A549 (cell line): ENCODE measurements around the gene DLG1. TPM values are rescaled to one million over a fixed set of nuclear protein-coding genes. Genes with fewer than 3 reads are reported as not detected.

ENCODE experiments used
- ATAC-seq, 2 experiments: fragments of 200-7000 bp in 1 of 2; fragments of >200 bp in 1 of 2; cut with Nextera tagmentation in 1 of 2; cut with Tn5 transposase in 1 of 2; 3 replicates each; pipeline versions ENCODE4 v1.8.0 to v1.9.1; 2018 to 2020; ENCODE audit warnings: mild to moderate bottlenecking in 1 of 2, moderate library complexity in 1 of 2
- CTCF ChIA-PET: fragments of 300-600 bp; sonication (Branson Sonifier 250); formaldehyde crosslinking; extraction: SDS; loops from one replicate; lab custom pipeline; 2021; ENCODE audit warnings: antibody characterized with exemption, inconsistent platforms; lab: Yijun Ruan, JAX
- POLR2A ChIA-PET: fragments of 350-600 bp; formaldehyde crosslinking; extraction: SDS; loops from one replicate; lab custom pipeline; 2021; ENCODE audit warnings: antibody characterized with exemption, inconsistent platforms; lab: Yijun Ruan, JAX
- DNase-seq, 2 experiments: peaks; one replicate each; pipeline versions ENCODE4 v3.0.0 to v3.0.0-alpha.2; 2011 to 2016; ENCODE audit warnings: low read depth in 1 of 2, low spot score in 1 of 2
- FAIRE-seq: peaks from 2 replicates; lab custom pipeline; 2011; peaks lifted over from hg19 to GRCh38; lab: Jason Lieb, UNC
- H3K27ac ChIP-seq, 2 experiments: fragments of >200 bp; sonication (Bioruptor Twin); formaldehyde crosslinking; 3 replicates each; pipeline ENCODE4 v1.5.1; 2016 to 2017
- H3K4me1 ChIP-seq: fragments of >200 bp; sonication (Bioruptor Twin); formaldehyde crosslinking; 3 replicates; pipeline ENCODE4 v1.6.1; 2016
- H3K4me2 ChIP-seq: fragments of >200 bp; sonication (Bioruptor Twin); formaldehyde crosslinking; 3 replicates; pipeline ENCODE4 v1.6.1; 2016
- H3K4me3 ChIP-seq: fragments of >200 bp; sonication (Bioruptor Twin); formaldehyde crosslinking; 3 replicates; pipeline ENCODE4 v1.5.1; 2016
- H3K9me3 ChIP-seq: fragments of >200 bp; sonication (Bioruptor Twin); formaldehyde crosslinking; 3 replicates; pipeline ENCODE4 v1.6.1; 2016
- BCL3 ChIP-seq: fragments of >200 bp; sonication (Bioruptor Twin); formaldehyde crosslinking; IDR thresholded peaks from 3 replicates; pipeline ENCODE4 v1.6.1; 2016
- CBX2 ChIP-seq: fragments of 200-600 bp; sonication (generic); IDR thresholded peaks from 2 replicates; pipeline ENCODE4 v1.6.1; 2016; ENCODE audit warnings: low read depth, mild to moderate bottlenecking, borderline replicate concordance
- CBX8 ChIP-seq: fragments of 200-600 bp; sonication (generic); IDR thresholded peaks from 2 replicates; pipeline ENCODE4 v1.6.1; 2016
- CTCF ChIP-seq: fragments of >200 bp; sonication (Bioruptor Twin); formaldehyde crosslinking; IDR thresholded peaks from 3 replicates; pipeline ENCODE4 v1.5.1; 2016
- EHMT2 ChIP-seq: fragments of 200-600 bp; sonication (generic); IDR thresholded peaks from 2 replicates; pipeline ENCODE4 v1.6.1; 2016; ENCODE audit warnings: antibody characterized with exemption, low read depth, mild to moderate bottlenecking, moderate library complexity
- EP300 ChIP-seq, 2 experiments: fragments of >200 bp; sonication (Bioruptor Twin); formaldehyde crosslinking; IDR thresholded peaks; 2 replicates in 1 of 2; 3 replicates in 1 of 2; pipeline ENCODE4 v1.6.1; 2016 to 2017
- ESRRA ChIP-seq: fragments of 150-350 bp; IDR thresholded peaks from 2 replicates; pipeline ENCODE4 v1.6.1; 2014; ENCODE audit warnings: mild to moderate bottlenecking, low read length, borderline replicate concordance
- GATA3 ChIP-seq: IDR thresholded peaks from 2 replicates; pipeline ENCODE4 v1.6.1; 2012; ENCODE audit warnings: borderline replicate concordance
- HDAC2 ChIP-seq: fragments of 200-600 bp; sonication (generic); IDR thresholded peaks from 2 replicates; pipeline ENCODE4 v1.6.1; 2016
- HMGXB4 ChIP-seq: fragments of 250-450 bp; sonication (Bioruptor Pico); IDR thresholded peaks from 2 replicates; pipeline ENCODE4 v1.5.0; 2021; ENCODE audit warnings: mild to moderate bottlenecking, moderate library complexity, borderline replicate concordance
- HOXB13 ChIP-seq: fragments of 250-450 bp; sonication (Bioruptor Pico); IDR thresholded peaks from 2 replicates; pipeline ENCODE4 v1.5.0; 2020; ENCODE audit warnings: low read depth, mild to moderate bottlenecking, moderate library complexity
- HOXB5 ChIP-seq: fragments of 250-450 bp; sonication (Bioruptor Pico); IDR thresholded peaks from 2 replicates; pipeline ENCODE4 v1.5.0; 2020; ENCODE audit warnings: mild to moderate bottlenecking, moderate library complexity
- JUN ChIP-seq, 2 experiments: fragments of >200 bp; sonication (Bioruptor Twin); formaldehyde crosslinking; IDR thresholded peaks; 2 replicates in 1 of 2; 3 replicates in 1 of 2; pipeline ENCODE4 v1.6.1; 2016 to 2017
- JUNB ChIP-seq: fragments of >200 bp; sonication (Bioruptor Twin); formaldehyde crosslinking; IDR thresholded peaks from 2 replicates; pipeline ENCODE4 v1.6.1; 2016
- KDM1A ChIP-seq: fragments of 200-600 bp; sonication (generic); IDR thresholded peaks from 2 replicates; pipeline ENCODE4 v1.6.1; 2016; ENCODE audit warnings: low read depth, mild to moderate bottlenecking
- MAFK ChIP-seq: fragments of 450-650 bp; IDR thresholded peaks from 2 replicates; pipeline ENCODE4 v1.6.1; 2014; ENCODE audit not compliant: partially characterized antibody
- MYC ChIP-seq: IDR thresholded peaks from 2 replicates; pipeline ENCODE4 v1.6.1; 2012; ENCODE audit warnings: mild to moderate bottlenecking, inconsistent platforms, low read length, improper control_type of control experiment, borderline replicate concordance
- NPAS2 ChIP-seq: fragments of 250-450 bp; sonication (Bioruptor Pico); IDR thresholded peaks from 2 replicates; pipeline ENCODE4 v1.8.0; 2022; ENCODE audit warnings: mild to moderate bottlenecking, moderate library complexity, borderline replicate concordance
- PBX3 ChIP-seq: IDR thresholded peaks from 2 replicates; pipeline ENCODE4 v1.6.1; 2012
- PHF8 ChIP-seq: fragments of 200-600 bp; sonication (generic); IDR thresholded peaks from 2 replicates; pipeline ENCODE4 v1.6.1; 2016; ENCODE audit warnings: low read depth, mild to moderate bottlenecking, antibody characterized with exemption, moderate library complexity, borderline replicate concordance
- REST ChIP-seq: fragments of 200-600 bp; sonication (generic); IDR thresholded peaks from 2 replicates; pipeline ENCODE4 v1.6.1; 2016; ENCODE audit warnings: antibody characterized with exemption, mild to moderate bottlenecking, moderate library complexity
- RFX5 ChIP-seq: fragments of 450-650 bp; IDR thresholded peaks from 2 replicates; pipeline ENCODE4 v1.7.1; 2014; ENCODE audit warnings: antibody characterized with exemption, mild to moderate bottlenecking, moderate library complexity
- ZC3H11A ChIP-seq: fragments of 450-650 bp; IDR thresholded peaks from 2 replicates; pipeline ENCODE4 v1.6.1; 2014; ENCODE audit warnings: antibody characterized with exemption, mild to moderate bottlenecking
- WGBS: methylation state at CpG from one replicate; pipeline ENCODE4 v1.1.6; 2017; ENCODE audit errors: missing lambda C conversion rate; 5-methylcytosine and 5-hydroxymethylcytosine counted together
- polyA plus RNA-seq, 4 experiments: library from polyadenylated mRNA; depleted of rRNA in 3 of 4; stranded (reverse); fragments of >200 nt; fragmentation: RNase III in 1 of 4; extraction: RNeasy Plus Mini Kit Qiagen cat#74134 plus additional on column Dnase treatment in 1 of 4; gene quantifications; 2 replicates in 3 of 4; 3 replicates in 1 of 4; pipeline ENCODE4 v1.2.3, GENCODE V29; 2011 to 2017
- TF ChIP-seq, protein P1 (sequence below): fragments of >200 bp; sonication (Bioruptor Twin); formaldehyde crosslinking; IDR thresholded peaks from 2 replicates; pipeline ENCODE4 v1.6.1; 2016

DLG1 gene
- polyA plus RNA-seq, 2 of the 4 experiments (the other 2 are of a cell fraction) = 27.0 to 33.9 TPM

GRCh38 chr3:197068077-197068476 is 230.3 kb downstream of the DLG1 start:
- 95% methylated on average over 1 of the region's 1 CpG for WGBS
- POLR2A ChIA-PET = no interaction called here
- no peaks in the 10 kb centered on the region for H3K4me1 ChIP-seq
- H3K9me3 ChIP-seq = no peaks in the 10 kb centered on the region
- TF ChIP-seq EP300 (IDR thresholded peaks at IDR 0.05) = no peak
- TF ChIP-seq CBX8 = no peak
- TF ChIP-seq GATA3 = no peak
- TF ChIP-seq PBX3 = no peak
- TF ChIP-seq REST = no peak
- no peak for TF ChIP-seq CBX2
- TF ChIP-seq HMGXB4 = no peak
- no peak for TF ChIP-seq RFX5
- no peak for TF ChIP-seq PHF8
- TF ChIP-seq, protein P1, sequence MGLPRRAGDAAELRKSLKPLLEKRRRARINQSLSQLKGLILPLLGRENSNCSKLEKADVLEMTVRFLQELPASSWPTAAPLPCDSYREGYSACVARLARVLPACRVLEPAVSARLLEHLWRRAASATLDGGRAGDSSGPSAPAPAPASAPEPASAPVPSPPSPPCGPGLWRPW = no peak
- TF ChIP-seq HOXB13 (CRISPR knock-in tag) = no peak
- no peak for TF ChIP-seq ESRRA
- no peak for TF ChIP-seq BCL3
- TF ChIP-seq, all 56 proteins: peak for 0
- no peak for ATAC-seq
- no peak for DNase-seq
- Histone ChIP-seq H3K4me3 (no peak overlapping the region), H3K27ac (no peak overlapping the region), H3K4me2 (no peak overlapping the region)
- no peak for FAIRE-seq
- CTCF ChIA-PET = no interaction called here

GRCh38 chr3:197064771-197065170 is 233.6 kb downstream of the DLG1 start:
- ATAC-seq (no peak), DNase-seq (no peak), FAIRE-seq (no peak)
- CTCF ChIA-PET = no interaction called here
- no peaks in the 10 kb centered on the region for H3K4me1 ChIP-seq
- no peak overlapping the region for H3K4me2 ChIP-seq
- 87% methylated on average over 1 of the region's 1 CpG for WGBS
- no peak overlapping the region for H3K4me3 ChIP-seq
- no peak overlapping the region for H3K27ac ChIP-seq
- POLR2A ChIA-PET = no interaction called here
- H3K9me3 ChIP-seq = no peaks in the 10 kb centered on the region
- no peak for TF ChIP-seq HOXB13 (CRISPR knock-in tag)
- TF ChIP-seq RFX5 = no peak
- TF ChIP-seq ZC3H11A = no peak
- no peak for TF ChIP-seq KDM1A
- no peak for TF ChIP-seq MYC
- TF ChIP-seq JUN (IDR thresholded peaks at IDR 0.05) = no peak
- no peak for TF ChIP-seq NPAS2 (CRISPR knock-in tag)
- no peak for TF ChIP-seq CTCF
- TF ChIP-seq EHMT2 = no peak
- no peak for TF ChIP-seq MAFK
- no peak for TF ChIP-seq CBX2
- TF ChIP-seq HOXB5 (CRISPR knock-in tag) = no peak
- TF ChIP-seq PHF8 = no peak
- no peak for TF ChIP-seq HMGXB4
- TF ChIP-seq ESRRA = no peak
- no peak for TF ChIP-seq JUNB
- TF ChIP-seq HDAC2 = no peak
